HEK293 (cell line): Measurements from ENCODE around the gene MMD2.

Experiments used
- CTCF ChIA-PET: fragments of 350-600 bp; formaldehyde crosslinking; extraction: SDS; loops from one replicate; lab custom pipeline; 2021; ENCODE audit warnings: antibody characterized with exemption; lab: Yijun Ruan, JAX
- POLR2A ChIA-PET: fragments of 300-600 bp; formaldehyde crosslinking; extraction: SDS; loops from one replicate; lab custom pipeline; 2020; ENCODE audit warnings: antibody characterized with exemption, inconsistent platforms; lab: Yijun Ruan, JAX
- H3K27ac ChIP-seq: fragments of 200-500 bp; sonication (Bioruptor generic); 2 replicates; pipeline ENCODE4 v1.5.1; 2014; ENCODE audit warnings: low read depth, low read length, control low read depth, inconsistent platforms; ENCODE audit errors: extremely low read depth
- H3K36me3 ChIP-seq, 2 experiments: fragments of 200-500 bp in 1 of 2; sonication (Bioruptor generic) in 1 of 2; 1 replicate in 1 of 2; 2 replicates in 1 of 2; pipeline ENCODE4 v1.5.1; 2014 to 2017; ENCODE audit warnings: inconsistent platforms in 2 of 2, low read length in 2 of 2; ENCODE audit not compliant: control insufficient read depth in 2 of 2, insufficient read depth in 1 of 2
- H3K4me1 ChIP-seq: fragments of 200-500 bp; sonication (Bioruptor generic); 2 replicates; pipeline ENCODE4 v1.5.1; 2014; ENCODE audit warnings: mild to moderate bottlenecking, low read length, inconsistent platforms; ENCODE audit not compliant: control insufficient read depth, insufficient read depth
- H3K4me3 ChIP-seq: 2 replicates; pipeline ENCODE4 v1.5.1; 2011; ENCODE audit warnings: low read depth, mild to moderate bottlenecking, control low read depth, low read length, moderate library complexity
- H3K9me3 ChIP-seq: fragments of 200-500 bp; sonication (Bioruptor generic); 2 replicates; pipeline ENCODE4 v1.5.1; 2014; ENCODE audit warnings: low read depth, low read length, inconsistent platforms; ENCODE audit not compliant: control insufficient read depth, insufficient read depth
- CTCF ChIP-seq: fragments of 450-650 bp; formaldehyde crosslinking; IDR thresholded peaks from 2 replicates; pipeline ENCODE4 v1.5.1; 2016; ENCODE audit warnings: missing biosample characterization, missing genetic modification characterization
- PBX3 ChIP-seq: sonication (generic); formaldehyde crosslinking; IDR thresholded peaks from 2 replicates; pipeline ENCODE4 v1.8.1; 2022; ENCODE audit warnings: mild to moderate bottlenecking, moderate library complexity, missing genetic modification reagents
- PRDM1 ChIP-seq: fragments of 450-650 bp; formaldehyde crosslinking; IDR thresholded peaks from 2 replicates; pipeline ENCODE4; 2016; ENCODE audit warnings: missing biosample characterization, missing genetic modification characterization
- SP2 ChIP-seq: fragments of 450-650 bp; formaldehyde crosslinking; IDR thresholded peaks from 2 replicates; pipeline ENCODE4 v1.5.1; 2016; ENCODE audit warnings: missing biosample characterization, missing genetic modification characterization
- ZBTB26 ChIP-seq: fragments of 450-650 bp; formaldehyde crosslinking; optimal IDR thresholded peaks from 2 replicates; pipeline ENCODE3; 2016; ENCODE audit warnings: missing biosample characterization, mild to moderate bottlenecking, missing genetic modification characterization
- ZNF132 ChIP-seq: fragments of 450-650 bp; formaldehyde crosslinking; IDR thresholded peaks from 2 replicates; pipeline ENCODE4 v1.5.1; 2017; ENCODE audit warnings: missing biosample characterization, missing genetic modification characterization, borderline replicate concordance
- ZNF138 ChIP-seq: fragments of 450-650 bp; formaldehyde crosslinking; IDR thresholded peaks from 2 replicates; pipeline ENCODE4 v1.5.1; 2016; ENCODE audit warnings: missing biosample characterization, missing genetic modification characterization, borderline replicate concordance
- ZNF19 ChIP-seq: fragments of 450-650 bp; formaldehyde crosslinking; IDR thresholded peaks from 2 replicates; pipeline ENCODE4; 2016; ENCODE audit warnings: missing biosample characterization, missing genetic modification characterization, low read depth
- ZNF202 ChIP-seq: fragments of 450-650 bp; formaldehyde crosslinking; IDR thresholded peaks from 2 replicates; pipeline ENCODE4 v1.5.1; 2016; ENCODE audit warnings: missing biosample characterization, missing genetic modification characterization, borderline replicate concordance
- ZNF404 ChIP-seq: fragments of 450-650 bp; formaldehyde crosslinking; IDR thresholded peaks from 2 replicates; pipeline ENCODE4 v1.5.1; 2017; ENCODE audit warnings: missing biosample characterization, missing genetic modification characterization
- ZNF488 ChIP-seq: fragments of 450-650 bp; formaldehyde crosslinking; IDR thresholded peaks from 2 replicates; pipeline ENCODE4 v1.5.1; 2016; ENCODE audit warnings: missing biosample characterization, missing genetic modification characterization
- ZNF548 ChIP-seq: fragments of 450-650 bp; formaldehyde crosslinking; IDR thresholded peaks from 2 replicates; pipeline ENCODE4 v1.5.1; 2016; ENCODE audit warnings: missing biosample characterization, missing genetic modification characterization
- ZNF585B ChIP-seq: fragments of 450-650 bp; formaldehyde crosslinking; IDR thresholded peaks from 2 replicates; pipeline ENCODE4 v1.5.1; 2016; ENCODE audit warnings: missing biosample characterization, missing genetic modification characterization
- ZNF610 ChIP-seq: fragments of 450-650 bp; formaldehyde crosslinking; IDR thresholded peaks from 2 replicates; pipeline ENCODE4 v1.5.1; 2016; ENCODE audit warnings: missing biosample characterization, missing genetic modification characterization, borderline replicate concordance
- ZNF660 ChIP-seq: fragments of 450-650 bp; IDR thresholded peaks from 2 replicates; pipeline ENCODE4 v1.5.1; 2018; ENCODE audit warnings: missing biosample characterization, mild to moderate bottlenecking, missing genetic modification characterization
- ZNF747 ChIP-seq: fragments of 450-650 bp; formaldehyde crosslinking; IDR thresholded peaks from 2 replicates; pipeline ENCODE4 v1.5.1; 2016; ENCODE audit warnings: missing biosample characterization, missing genetic modification characterization

The MMD2 gene

GRCh38 chr7:4876586-4876985 lies 82.4 kb downstream of the MMD2 start:
- POLR2A ChIA-PET: no interaction called here
- no peak overlapping the region for H3K27ac ChIP-seq
- H3K9me3 ChIP-seq: no peaks in the 10 kb centered on the region
- H3K36me3 ChIP-seq: peaks cover 0 to 10% of the 10 kb centered on the region in 2 experiments; a peak in 2 of 3 replicates
- CTCF ChIA-PET: no interaction called here
- TF ChIP-seq ZNF202 (tag by site-specific recombination) (no peak), PRDM1 (tag by site-specific recombination) (no peak), ZNF660 (no peak), ZNF488 (tag by site-specific recombination) (no peak), ZNF548 (tag by site-specific recombination) (no peak)
- no peak overlapping the region for H3K4me3 ChIP-seq
- no peaks in the 10 kb centered on the region for H3K4me1 ChIP-seq

- Histone ChIP-seq H3K4me1 (no peaks in the 10 kb centered on the region), H3K36me3 (peaks cover 0 to 10% of the 10 kb centered on the region in 2 experiments; a peak in 2 of 3 replicates)
Observed at GRCh38 chr7:4875391-4875790, 83.6 kb downstream of the MMD2 start.

More at GRCh38 chr7:4875391-4875790, 83.6 kb downstream of the MMD2 start:
- CTCF ChIA-PET: no interaction called here
- no peaks in the 10 kb centered on the region for H3K9me3 ChIP-seq
- TF ChIP-seq PBX3 (CRISPR knock-in tag): no peak
- no peak for TF ChIP-seq ZNF132
- TF ChIP-seq ZNF747 (tag by site-specific recombination): no peak
- TF ChIP-seq ZNF19 (tag by site-specific recombination): no peak
- TF ChIP-seq ZNF138 (tag by site-specific recombination): no peak
- TF ChIP-seq CTCF (tag by site-specific recombination): no peak
- TF ChIP-seq ZBTB26 (tag by site-specific recombination): no peak
- no peak for TF ChIP-seq ZNF404 (tag by site-specific recombination)
- no peak for TF ChIP-seq ZNF585B (tag by site-specific recombination)
- no peak for TF ChIP-seq ZNF610 (tag by site-specific recombination)
- no peak for TF ChIP-seq SP2 (tag by site-specific recombination)
- no peak overlapping the region for H3K4me3 ChIP-seq
- POLR2A ChIA-PET: no interaction called here
- no peak overlapping the region for H3K27ac ChIP-seq
